Pancreas (tissue), 10 donors: ENCODE measurements around the gene HLA-DMB. TPM values are rescaled to one million over a fixed set of nuclear protein-coding genes. Genes with fewer than 3 reads are reported as not detected.

Experiments used
- ATAC-seq, 4 donors: fragments of 200-7000 bp; cut with Tn5 transposase; one replicate each; pipeline versions ENCODE4 v1.8.0 to v1.9.1; 2020; ENCODE audit warnings: mild to moderate bottlenecking in 4 of 4, moderate library complexity in 4 of 4
- DNase-seq, 6 donors: peaks; one replicate each; pipeline ENCODE4 v3.0.0-alpha.2; 2020
- FAIRE-seq: peaks from 2 replicates; lab custom pipeline; 2012; peaks lifted over from hg19 to GRCh38; lab: Jason Lieb, UNC
- H3K27ac ChIP-seq, 4 donors: fragments of 200-600 bp; sonication (generic); 1 replicate in 3 of 4; 2 replicates in 1 of 4; pipeline versions ENCODE4 v1.5.0 to v1.8.0; 2020
- H3K27me3 ChIP-seq, 4 donors: fragments of 200-600 bp; one replicate each; pipeline ENCODE4 v1.8.0; 2021
- H3K36me3 ChIP-seq, 3 donors: fragments of 200-600 bp; sonication (generic) in 1 of 3; one replicate each; pipeline versions ENCODE4 v1.5.0 to v1.8.0; 2020 to 2021
- H3K4me1 ChIP-seq, 3 donors: fragments of 200-600 bp; one replicate each; pipeline ENCODE4 v1.8.0; 2021
- H3K4me3 ChIP-seq, 4 donors: fragments of 200-600 bp; sonication (generic) in 2 of 4; one replicate each; pipeline versions ENCODE4 v1.5.0 to v1.8.0; 2020 to 2021
- H3K9me3 ChIP-seq, 4 donors: fragments of 200-600 bp; one replicate each; pipeline ENCODE4 v1.8.0; 2021
- WGBS, 2 donors: extraction: QIAGEN DNeasy Blood & Tissue Kit; methylation state at CpG; one replicate each; pipeline ENCODE4 v1.1.7; 2013; 5-methylcytosine and 5-hydroxymethylcytosine counted together
- intact Hi-C, 3 donors: fragments of 100-400 bp; cut with DNase I; formaldehyde crosslinking; loops; one replicate each; pipeline versions ENCODE4 v1.11.1 to v1.14.2; 2022
- polyA plus RNA-seq, 2 donors: library from polyadenylated mRNA; stranded (reverse); fragments of 200-250 nt; gene quantifications; one replicate each; pipeline ENCODE4 v1.2.3, GENCODE V29; 2013
- total RNA-seq, 6 donors: library from RNA; stranded (reverse); fragmentation: NEBNext Ultra II Directional in 4 of 6; extraction: Animal tissue kit (Norgen Biotek cat#: 25700) in 4 of 6; gene quantifications; one replicate each; pipeline versions ENCODE4 v1.2.1 to v1.2.4, GENCODE V29; 2021 to 2023
- TF ChIP-seq, protein P1 (sequence below), 4 donors: fragments of 200-600 bp; sonication (generic) in 3 of 4; IDR thresholded peaks; one replicate each; pipeline versions ENCODE4 v1.5.0 to v1.8.0; 2021; ENCODE audit warnings: antibody characterized with exemption in 4 of 4
- donor health status: healthy with polysubstance abuse.
- donor health status: DM: no; HTN: no; CAD: no; lungs with moderate emphysema.
- donor health status: DM: no; HTN: no; CAD: no.
- donor health status: control.
- donor health status: control.
- donor health status: Bipolar disorder and iron deficiency.
- donor health status: DM: yes; HTN: yes; CAD: no.
- donor health status: DM: no; HTN: no; CAD: no.
- donor health status: DM: no; HTN: no; CAD: no.
- donor health status: DM: yes; HTN: yes; CAD: no.

Gene HLA-DMB
- total and polyA plus RNA-seq, 8 donors: 1.9 to 42.6 (median 4.3) TPM

DNA sequence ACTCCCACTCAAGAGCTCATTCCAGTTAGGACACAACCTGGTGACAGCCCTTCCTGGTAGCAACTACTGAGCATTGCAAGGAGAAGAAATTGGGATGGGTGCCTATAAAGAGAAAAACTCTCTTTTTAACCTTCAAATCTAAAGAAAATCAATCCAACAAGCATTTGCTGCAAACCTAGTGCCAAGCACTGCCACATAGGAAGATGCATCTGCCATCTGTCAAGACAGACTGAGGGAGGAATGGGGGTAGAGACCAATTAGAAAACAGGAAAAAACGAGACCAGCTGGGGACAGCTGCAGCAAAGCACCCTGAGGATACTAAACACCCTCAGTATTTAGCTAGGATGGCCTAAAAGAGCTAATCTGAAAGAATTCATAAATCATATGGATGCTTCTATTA lies 27.9 kb downstream of the HLA-DMB start:
- FAIRE-seq: no peak
- 41 to 52% methylated on average over 1 of the region's 1 CpG for WGBS, 2 donors
- no peak overlapping the region for H3K4me3 ChIP-seq

DNA sequence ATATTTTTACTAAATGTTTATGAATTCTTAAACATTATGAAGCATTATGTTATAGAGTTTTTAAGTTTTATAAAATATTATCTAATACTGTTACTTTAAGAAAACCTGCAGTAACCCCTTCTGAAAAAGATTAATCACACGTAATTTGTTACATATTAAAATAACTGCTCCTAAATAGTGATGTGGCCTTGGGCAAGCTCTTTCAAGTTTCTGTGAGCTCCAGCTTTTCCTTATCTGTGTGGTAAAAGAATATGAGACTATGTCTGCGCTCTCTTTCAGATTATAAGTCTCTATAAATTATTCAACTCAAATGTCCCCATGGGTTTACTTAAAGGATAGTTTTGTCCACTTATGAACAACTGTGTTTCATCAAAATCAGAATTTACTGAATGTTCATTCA lies 31.9 kb downstream of the HLA-DMB start:
- DNase-seq (no peak), FAIRE-seq (peak; percentile 56), ATAC-seq (peak; percentile 62 to 92 (median 71))
- TF ChIP-seq, protein P1, sequence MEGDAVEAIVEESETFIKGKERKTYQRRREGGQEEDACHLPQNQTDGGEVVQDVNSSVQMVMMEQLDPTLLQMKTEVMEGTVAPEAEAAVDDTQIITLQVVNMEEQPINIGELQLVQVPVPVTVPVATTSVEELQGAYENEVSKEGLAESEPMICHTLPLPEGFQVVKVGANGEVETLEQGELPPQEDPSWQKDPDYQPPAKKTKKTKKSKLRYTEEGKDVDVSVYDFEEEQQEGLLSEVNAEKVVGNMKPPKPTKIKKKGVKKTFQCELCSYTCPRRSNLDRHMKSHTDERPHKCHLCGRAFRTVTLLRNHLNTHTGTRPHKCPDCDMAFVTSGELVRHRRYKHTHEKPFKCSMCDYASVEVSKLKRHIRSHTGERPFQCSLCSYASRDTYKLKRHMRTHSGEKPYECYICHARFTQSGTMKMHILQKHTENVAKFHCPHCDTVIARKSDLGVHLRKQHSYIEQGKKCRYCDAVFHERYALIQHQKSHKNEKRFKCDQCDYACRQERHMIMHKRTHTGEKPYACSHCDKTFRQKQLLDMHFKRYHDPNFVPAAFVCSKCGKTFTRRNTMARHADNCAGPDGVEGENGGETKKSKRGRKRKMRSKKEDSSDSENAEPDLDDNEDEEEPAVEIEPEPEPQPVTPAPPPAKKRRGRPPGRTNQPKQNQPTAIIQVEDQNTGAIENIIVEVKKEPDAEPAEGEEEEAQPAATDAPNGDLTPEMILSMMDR (IDR thresholded peaks at IDR 0.05): no peak
- H3K4me1 ChIP-seq: peaks cover 13 to 25% (median 24%) of the 10 kb centered on the region in 3 donors
- no peak overlapping the region for H3K4me3 ChIP-seq
- H3K9me3 ChIP-seq: no peaks in the 10 kb centered on the region
- H3K27ac ChIP-seq: peak overlapping the region in 2 of 4 donors; percentile 26 to 50
- 17 to 19% methylated on average over 2 of the region's 2 CpGs for WGBS, 2 donors
- no peaks in the 10 kb centered on the region for H3K27me3 ChIP-seq
- H3K36me3 ChIP-seq: no peaks in the 10 kb centered on the region
- intact Hi-C loops: no loop called here

More for the DNA sequence above, 27.9 kb downstream of the HLA-DMB start:
- Histone ChIP-seq H3K9me3 (no peaks in the 10 kb centered on the region), H3K36me3 (no peaks in the 10 kb centered on the region), H3K4me1 (peaks cover 6 to 19% (median 17%) of the 10 kb centered on the region in 3 donors), H3K27ac (no peak overlapping the region), H3K27me3 (no peaks in the 10 kb centered on the region)
- intact Hi-C loops: no loop called here
- ATAC-seq (no peak), DNase-seq (no peak)
- TF ChIP-seq, protein P1 (IDR thresholded peaks at IDR 0.05): no peak

DNA sequence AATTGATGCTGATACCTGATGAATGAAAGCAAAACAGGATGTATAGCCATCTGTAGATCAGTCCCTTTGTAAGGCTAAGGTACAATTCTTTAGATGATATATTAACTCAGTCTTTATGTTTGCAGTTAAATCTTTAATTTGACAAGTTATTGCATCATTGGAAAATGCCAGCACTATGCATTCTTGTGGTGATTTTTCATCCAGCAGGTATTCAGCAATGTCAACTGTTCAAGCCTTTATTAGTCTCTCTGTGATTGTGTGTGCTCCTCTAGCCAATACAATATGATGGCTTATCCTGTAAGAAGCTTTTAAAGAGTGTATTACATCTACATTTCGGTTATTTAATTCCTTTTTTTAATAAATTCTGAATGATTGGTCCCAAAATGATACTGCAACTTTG lies 34.3 kb downstream of the HLA-DMB start:
- FAIRE-seq (no peak), DNase-seq (no peak), ATAC-seq (no peak)
- no peaks in the 10 kb centered on the region for H3K36me3 ChIP-seq
- 75 to 91% methylated on average over 1 of the region's 1 CpG for WGBS, 2 donors
- no peaks in the 10 kb centered on the region for H3K9me3 ChIP-seq
- TF ChIP-seq, protein P1 (IDR thresholded peaks at IDR 0.05): no peak
- no peak overlapping the region for H3K27ac ChIP-seq
- no peak overlapping the region for H3K4me3 ChIP-seq
- intact Hi-C loops: no loop called here
- peaks cover 16 to 43% (median 33%) of the 10 kb centered on the region in 3 donors for H3K4me1 ChIP-seq
- H3K27me3 ChIP-seq: no peaks in the 10 kb centered on the region

DNA sequence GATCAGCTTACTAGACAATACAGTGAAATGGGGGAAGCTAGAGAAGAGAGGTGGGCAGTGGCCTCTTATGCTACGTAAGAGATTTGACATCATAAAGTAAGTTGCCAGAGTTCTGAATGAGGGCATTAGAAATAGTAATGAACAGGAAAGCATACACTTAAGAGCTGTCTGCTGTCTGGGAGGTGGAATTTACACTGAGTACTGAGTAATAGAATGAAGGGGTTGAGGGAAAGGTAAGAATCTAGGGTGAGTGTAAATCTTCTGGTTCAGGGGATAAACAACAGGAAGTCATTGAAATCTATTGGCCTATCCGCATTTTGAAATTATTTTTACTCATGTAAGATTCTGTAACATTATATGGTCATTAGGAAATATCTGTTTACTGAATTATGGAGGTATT lies 35.8 kb downstream of the HLA-DMB start:
- no peak overlapping the region for H3K27ac ChIP-seq
- H3K4me3 ChIP-seq: no peak overlapping the region
- no peaks in the 10 kb centered on the region for H3K27me3 ChIP-seq
- 83 to 84% methylated on average over 2 of the region's 2 CpGs for WGBS, 2 donors
- H3K9me3 ChIP-seq: no peaks in the 10 kb centered on the region
- intact Hi-C loops: no loop called here
- H3K36me3 ChIP-seq: no peaks in the 10 kb centered on the region
- DNase-seq (no peak), FAIRE-seq (no peak), ATAC-seq (no peak)
- H3K4me1 ChIP-seq: peaks cover 16 to 43% (median 31%) of the 10 kb centered on the region in 3 donors
- TF ChIP-seq, protein P1 (IDR thresholded peaks at IDR 0.05): no peak

DNA sequence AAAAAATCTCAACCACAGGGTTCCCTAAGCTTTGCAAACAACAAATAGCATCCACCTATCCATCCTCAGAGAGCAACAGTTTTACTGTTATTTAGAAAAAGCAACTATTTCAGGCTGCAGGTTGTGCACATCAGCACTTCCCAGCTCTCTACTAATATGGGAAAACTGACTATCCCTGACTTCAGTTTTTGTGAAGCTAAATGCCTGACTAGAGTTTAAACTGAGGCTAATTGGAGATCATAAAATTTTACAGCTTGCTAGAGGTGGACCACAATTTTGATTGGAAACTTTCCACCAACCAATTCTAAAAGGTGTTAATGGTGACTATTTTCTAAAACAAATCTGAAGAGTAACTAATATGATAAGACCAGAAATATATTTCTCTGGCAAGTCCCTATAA lies 36.9 kb downstream of the HLA-DMB start:
- no peak overlapping the region for H3K4me3 ChIP-seq
- intact Hi-C loops: no loop called here
- FAIRE-seq: no peak

More for the DNA sequence above, 36.9 kb downstream of the HLA-DMB start:
- TF ChIP-seq, protein P1 (IDR thresholded peaks at IDR 0.05): no peak
- DNase-seq: no peak
- Histone ChIP-seq H3K36me3 (no peaks in the 10 kb centered on the region), H3K27me3 (no peaks in the 10 kb centered on the region), H3K4me1 (peaks cover 16 to 34% (median 19%) of the 10 kb centered on the region in 3 donors), H3K9me3 (no peaks in the 10 kb centered on the region), H3K27ac (no peak overlapping the region)
- no peak for ATAC-seq
